PC-9 (cell line): ENCODE data around the gene UTP11.

Experiments used
- CTCF ChIP-seq: fragments of 200-600 bp; sonication (generic); conservative IDR thresholded peaks from 2 replicates; pipeline ENCODE4 v1.6.1; 2017; ENCODE audit warnings: mixed run types, antibody characterized with exemption, mild to moderate bottlenecking, moderate library complexity
- EZH2 ChIP-seq: fragments of 200-600 bp; sonication (generic); IDR thresholded peaks from 2 replicates; pipeline ENCODE4 v1.8.0; 2017; ENCODE audit warnings: antibody characterized with exemption, low read depth

GRCh38 chr1:38073534-38074301 lies 61.2 kb downstream of the UTP11 start:
- no peak for TF ChIP-seq CTCF
- no peak for TF ChIP-seq EZH2
